NCI-H446 treated with DMSO at 0.1 percent for 48 hours (cell line): ENCODE measurements around the gene DNAJC18.

Source experiments
- DNase-seq: peaks from one replicate; lab custom pipeline; 2025; lab: John Stamatoyannopoulos, UW

Gene DNAJC18

GRCh38 chr5:139368613-139369012 is 70.7 kb downstream of the DNAJC18 start:
- DNase-seq: no peak

- DNase-seq: no peak
Measured at GRCh38 chr5:139364466-139364865, 74.9 kb downstream of the DNAJC18 start.

- no peak for DNase-seq
Measured at GRCh38 chr5:139363937-139364336, 75.4 kb downstream of the DNAJC18 start.

DNA sequence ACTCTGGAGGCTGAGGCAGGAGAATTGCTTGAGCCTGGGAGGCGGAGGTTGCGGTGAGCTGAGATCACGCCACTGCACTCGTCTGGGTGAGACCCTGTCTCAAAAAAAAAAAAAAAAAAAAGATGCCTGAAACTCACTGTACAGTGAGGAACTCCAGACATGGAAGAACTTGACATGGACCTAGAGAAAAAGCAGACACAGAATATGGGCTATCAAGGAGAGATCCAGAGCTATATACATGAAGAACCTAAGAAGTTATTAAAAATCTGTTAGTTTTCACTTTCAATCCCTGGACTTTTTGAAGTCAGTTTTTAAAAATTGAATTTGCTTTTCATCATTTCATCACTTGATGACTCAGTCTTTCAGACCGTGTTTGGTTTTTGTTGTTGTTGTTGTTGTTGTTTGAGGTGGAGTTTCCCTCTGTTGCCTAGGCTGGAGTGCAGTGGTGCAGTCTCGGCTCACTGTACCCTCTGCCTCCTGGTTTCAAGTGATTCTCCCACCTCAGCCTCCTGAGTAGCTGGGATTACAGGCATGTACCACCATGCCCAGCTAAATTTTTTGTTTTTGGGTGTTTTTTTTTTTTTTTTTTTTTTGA is 77.4 kb downstream of the DNAJC18 start:
- no peak for DNase-seq

DNA sequence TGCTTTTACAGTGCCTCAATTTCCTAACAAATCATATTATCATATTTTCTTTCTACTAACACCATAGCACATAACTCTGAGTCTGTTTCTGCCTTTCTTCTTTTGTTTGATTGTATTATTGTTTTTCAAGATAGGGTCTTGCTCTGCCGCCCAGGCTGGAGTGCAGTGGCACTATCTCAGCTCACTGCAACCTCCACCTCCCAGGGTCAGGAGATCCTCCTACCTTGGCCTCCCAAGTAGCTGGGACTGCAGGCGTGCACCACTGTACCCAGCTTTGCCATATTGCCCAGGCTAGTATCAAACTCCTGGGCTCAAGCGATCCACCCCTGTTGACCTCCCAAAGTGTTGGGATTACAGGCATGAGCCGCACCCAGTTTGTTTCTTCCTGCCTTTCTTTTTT is 78.9 kb downstream of the DNAJC18 start:
- DNase-seq: no peak
